CD14-positive monocyte (primary cell): ENCODE data around the gene CHRNB1. TPM values are rescaled to one million over a fixed set of nuclear protein-coding genes. Genes with fewer than 3 reads are reported as not detected.

Experiments
- DNase-seq, 3 donors: peaks; one replicate each; pipeline ENCODE4 v3.0.0-alpha.2; 2011 to 2022
- H2AFZ ChIP-seq: 2 replicates; pipeline ENCODE4 v1.6.0; 2012; ENCODE audit warnings: mild to moderate bottlenecking, low read depth, low read length, inconsistent platforms; ENCODE audit not compliant: insufficient read depth, poor library complexity, severe bottlenecking
- H3K27ac ChIP-seq, 2 donors: 1 replicate in 1 of 2; 2 replicates in 1 of 2; pipeline ENCODE4 v1.5.1; 2012 to 2013; ENCODE audit warnings: low read length in 2 of 2, control low read depth in 1 of 2, inconsistent platforms in 1 of 2, low read depth in 1 of 2, mild to moderate bottlenecking in 1 of 2
- H3K27me3 ChIP-seq, 2 donors: one replicate each; pipeline versions ENCODE4 v1.6.0 to v1.6.1; 2011 to 2013; ENCODE audit warnings: low read length in 2 of 2; ENCODE audit not compliant: control insufficient read depth in 2 of 2, insufficient read depth in 2 of 2
- H3K36me3 ChIP-seq, 2 donors: replicated peaks in 1 of 2; 1 replicate in 1 of 2; 2 replicates in 1 of 2; pipeline versions ENCODE4 v1.5.1 to v1.6.1; 2012 to 2013; ENCODE audit warnings: low read length in 2 of 2, control low read depth in 1 of 2, inconsistent platforms in 1 of 2, mild to moderate bottlenecking in 1 of 2; ENCODE audit not compliant: insufficient read depth in 2 of 2, control insufficient read depth in 1 of 2
- H3K4me1 ChIP-seq, 2 donors: 1 replicate in 1 of 2; 2 replicates in 1 of 2; pipeline versions ENCODE4 v1.5.1 to v1.6.1; 2012 to 2013; ENCODE audit warnings: low read length in 2 of 2, control low read depth in 1 of 2, inconsistent platforms in 1 of 2, mild to moderate bottlenecking in 1 of 2, moderate library complexity in 1 of 2; ENCODE audit not compliant: insufficient read depth in 2 of 2, control insufficient read depth in 1 of 2
- H3K4me2 ChIP-seq: replicated peaks from 2 replicates; pipeline ENCODE3; 2012; ENCODE audit warnings: low read length, moderate library complexity, mild to moderate bottlenecking; ENCODE audit not compliant: poor library complexity, severe bottlenecking; ENCODE audit errors: extremely low read depth
- H3K4me3 ChIP-seq, 3 experiments: fragments of 200-600 bp in 1 of 3; sonication (generic) in 1 of 3; replicated peaks in 1 of 3; 1 replicate in 2 of 3; 2 replicates in 1 of 3; pipeline ENCODE4 v1.5.1; 2011 to 2013; ENCODE audit warnings: low read length in 3 of 3, mild to moderate bottlenecking in 3 of 3, control low read depth in 2 of 3, low read depth in 2 of 3, inconsistent platforms in 1 of 3, moderate library complexity in 1 of 3
- H3K79me2 ChIP-seq: 2 replicates; pipeline ENCODE4 v1.6.0; 2012; ENCODE audit warnings: mild to moderate bottlenecking, control low read depth, inconsistent platforms, low read length, moderate library complexity; ENCODE audit not compliant: insufficient read depth
- H3K9ac ChIP-seq: 2 replicates; pipeline ENCODE4 v1.6.0; 2017; ENCODE audit warnings: low read length, mild to moderate bottlenecking; ENCODE audit not compliant: insufficient read depth, poor library complexity, severe bottlenecking
- H3K9me3 ChIP-seq, 2 donors: replicated peaks in 1 of 2; 1 replicate in 1 of 2; 2 replicates in 1 of 2; pipeline versions ENCODE4 v1.5.1 to v1.6.1; 2012 to 2013; ENCODE audit warnings: low read length in 2 of 2, control low read depth in 1 of 2; ENCODE audit not compliant: control insufficient read depth in 1 of 2, insufficient read depth in 1 of 2
- H4K20me1 ChIP-seq: 2 replicates; pipeline ENCODE4 v1.6.0; 2012; ENCODE audit warnings: mild to moderate bottlenecking, low read length, control low read depth, moderate library complexity; ENCODE audit not compliant: insufficient read depth
- H3K27ac Mint-ChIP-seq, 7 donors: one replicate each; pipeline ENCODE4 v1.8.0; 2020; ENCODE audit warnings: mild to moderate bottlenecking in 7 of 7, mixed read lengths in 7 of 7, moderate library complexity in 6 of 7, inconsistent platforms in 2 of 7
- H3K27me3 Mint-ChIP-seq, 3 donors: one replicate each; pipeline ENCODE4 v1.8.0; 2021 to 2022; ENCODE audit warnings: low read depth in 3 of 3, mild to moderate bottlenecking in 3 of 3, mixed read lengths in 3 of 3, moderate library complexity in 3 of 3, inconsistent platforms in 1 of 3
- H3K36me3 Mint-ChIP-seq, 2 donors: one replicate each; pipeline ENCODE4 v1.8.0; 2020; ENCODE audit warnings: mixed read lengths in 2 of 2, inconsistent platforms in 1 of 2, mild to moderate bottlenecking in 1 of 2
- H3K4me1 Mint-ChIP-seq: one replicate; pipeline ENCODE4 v1.8.0; 2020; ENCODE audit warnings: mild to moderate bottlenecking, mixed read lengths
- H3K4me3 Mint-ChIP-seq, 2 donors: one replicate each; pipeline ENCODE4 v1.8.0; 2020; ENCODE audit warnings: mild to moderate bottlenecking in 2 of 2, mixed read lengths in 2 of 2, moderate library complexity in 1 of 2
- H3K9me3 Mint-ChIP-seq, 7 donors: one replicate each; pipeline ENCODE4 v1.8.0; 2020 to 2022; ENCODE audit warnings: mixed read lengths in 7 of 7, mild to moderate bottlenecking in 6 of 7, moderate library complexity in 6 of 7, inconsistent platforms in 2 of 7
- WGBS: methylation state at CpG from one replicate; pipeline ENCODE4 v1.1.5; 2013; ENCODE audit warnings: missing lambda C conversion rate; ENCODE audit not compliant: insufficient coverage; 5-methylcytosine and 5-hydroxymethylcytosine counted together
- intact Hi-C, 2 donors: fragments of 100-400 bp; cut with micrococcal nuclease; formaldehyde crosslinking; loops; one replicate each; pipeline versions ENCODE4 v1.15.0 to v1.15.1; 2023
- polyA plus RNA-seq, 3 donors: library from polyadenylated mRNA; depleted of rRNA in 1 of 3; unstranded in 2 of 3; stranded (reverse) in 1 of 3; fragments of 300-500 nt in 2 of 3; fragments of >200 nt in 1 of 3; fragmentation: Illumina TruSeq in 2 of 3; gene quantifications; 1 replicate in 2 of 3; 2 replicates in 1 of 3; pipeline ENCODE4 v1.2.3, GENCODE V29; 2012 to 2021
- TF ChIP-seq, protein P1 (sequence below): fragments of 200-600 bp; IDR thresholded peaks from one replicate; pipeline ENCODE4 v1.8.0; 2022; ENCODE audit warnings: antibody characterized with exemption, mild to moderate bottlenecking

The CHRNB1 gene
- polyA plus RNA-seq, 3 donors = 9.3 to 15.7 (median 14.7) TPM

DNA sequence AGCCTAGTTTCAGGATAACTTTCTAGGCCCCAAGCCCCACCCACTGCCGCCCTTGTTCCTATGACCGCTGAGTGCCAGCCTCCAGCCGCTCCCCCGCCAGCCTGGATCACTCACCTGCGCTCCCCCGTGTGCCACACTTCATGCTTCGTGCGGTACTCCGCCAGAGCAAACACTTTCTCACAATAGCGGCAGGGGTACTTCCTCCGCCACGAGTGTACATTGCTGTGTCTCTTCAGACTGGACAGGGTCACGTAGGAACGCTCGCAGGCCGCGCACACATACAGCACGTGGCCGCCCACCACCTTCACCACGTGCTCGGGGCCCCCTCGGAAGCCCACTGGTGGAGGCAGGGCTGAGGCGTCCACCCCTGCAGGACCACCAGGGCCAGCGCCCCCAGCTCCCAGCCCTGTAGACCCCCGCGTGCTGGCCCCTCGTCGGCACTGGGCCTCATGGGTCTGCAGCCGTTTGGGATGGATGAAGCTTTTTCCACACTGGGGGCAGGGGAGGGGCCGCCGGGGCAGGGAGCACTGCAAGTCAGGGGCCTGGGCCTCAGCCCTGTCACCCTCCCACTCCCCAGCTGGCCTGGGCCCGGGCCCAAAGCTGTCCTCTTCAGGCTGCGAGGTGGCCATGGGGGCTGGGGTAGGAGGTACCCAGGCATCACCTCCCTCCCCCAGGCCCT is 20.9 kb downstream of the CHRNB1 start:
- peak overlapping the region; percentile 63 for H3K4me2 ChIP-seq
- no peaks in the 10 kb centered on the region for H3K27me3 ChIP-seq
- TF ChIP-seq, protein P1, sequence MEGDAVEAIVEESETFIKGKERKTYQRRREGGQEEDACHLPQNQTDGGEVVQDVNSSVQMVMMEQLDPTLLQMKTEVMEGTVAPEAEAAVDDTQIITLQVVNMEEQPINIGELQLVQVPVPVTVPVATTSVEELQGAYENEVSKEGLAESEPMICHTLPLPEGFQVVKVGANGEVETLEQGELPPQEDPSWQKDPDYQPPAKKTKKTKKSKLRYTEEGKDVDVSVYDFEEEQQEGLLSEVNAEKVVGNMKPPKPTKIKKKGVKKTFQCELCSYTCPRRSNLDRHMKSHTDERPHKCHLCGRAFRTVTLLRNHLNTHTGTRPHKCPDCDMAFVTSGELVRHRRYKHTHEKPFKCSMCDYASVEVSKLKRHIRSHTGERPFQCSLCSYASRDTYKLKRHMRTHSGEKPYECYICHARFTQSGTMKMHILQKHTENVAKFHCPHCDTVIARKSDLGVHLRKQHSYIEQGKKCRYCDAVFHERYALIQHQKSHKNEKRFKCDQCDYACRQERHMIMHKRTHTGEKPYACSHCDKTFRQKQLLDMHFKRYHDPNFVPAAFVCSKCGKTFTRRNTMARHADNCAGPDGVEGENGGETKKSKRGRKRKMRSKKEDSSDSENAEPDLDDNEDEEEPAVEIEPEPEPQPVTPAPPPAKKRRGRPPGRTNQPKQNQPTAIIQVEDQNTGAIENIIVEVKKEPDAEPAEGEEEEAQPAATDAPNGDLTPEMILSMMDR = no peak
- Mint-ChIP-seq H3K36me3 (peaks cover 20 to 38% of the 10 kb centered on the region in 2 donors), H3K27me3 (no peaks in the 10 kb centered on the region), H3K4me1 (peaks cover 21% of the 10 kb centered on the region), H3K9me3 (no peaks in the 10 kb centered on the region), H3K27ac (peak overlapping the region in 4 of 7 donors; percentile 88 to 97 (median 94)), H3K4me3 (no peak overlapping the region)
- DNase-seq = no peak
- 93% methylated on average over 28 of the region's 33 CpGs for WGBS
- H3K9me3 ChIP-seq = no peaks in the 10 kb centered on the region
- H2AFZ ChIP-seq = no peak overlapping the region
- H4K20me1 ChIP-seq = no peaks in the 10 kb centered on the region
- H3K36me3 ChIP-seq = peaks cover 22 to 33% of the 10 kb centered on the region in 2 donors
- intact Hi-C loops = loop anchor here in 1 of 2 donors (1.0 kb wide), 1 partner anchor 10 kb away; no protein-coding TSS in a partner anchor
- peak overlapping the region; percentile 45 for H3K9ac ChIP-seq
- H3K27ac ChIP-seq = peak overlapping the region; percentile 80 to 85
- peaks cover 21 to 24% of the 10 kb centered on the region in 2 donors for H3K4me1 ChIP-seq
- H3K4me3 ChIP-seq = peak overlapping the region in 1 of 3 experiments; percentile 46
- peaks cover 19% of the 10 kb centered on the region for H3K79me2 ChIP-seq

DNA sequence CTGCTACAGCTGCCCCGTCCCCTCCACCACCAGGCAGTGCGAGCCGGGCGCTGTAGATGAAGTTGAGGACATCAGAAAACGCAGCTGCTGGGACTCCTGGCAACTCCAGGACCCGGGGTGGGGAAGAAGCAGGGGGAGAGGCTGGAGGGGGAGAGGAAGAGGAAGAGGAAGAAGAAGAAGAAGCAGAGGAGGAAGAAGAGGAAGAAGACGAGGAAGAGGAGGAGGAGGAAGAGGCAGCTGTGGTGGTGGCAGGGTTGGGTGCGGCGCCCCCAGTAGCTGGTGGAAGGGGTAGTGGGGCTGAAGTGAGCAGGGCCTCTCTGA is 21.4 kb downstream of the CHRNB1 start:
- Mint-ChIP-seq H3K4me1 (peaks cover 21% of the 10 kb centered on the region), H3K4me3 (peak overlapping the region; percentile 41 to 82), H3K9me3 (no peaks in the 10 kb centered on the region), H3K27me3 (no peaks in the 10 kb centered on the region), H3K36me3 (peaks cover 20 to 38% of the 10 kb centered on the region in 2 donors), H3K27ac (peak overlapping the region; percentile 88 to 97 (median 94))
- H4K20me1 ChIP-seq = no peaks in the 10 kb centered on the region
- no peaks in the 10 kb centered on the region for H3K9me3 ChIP-seq
- peak overlapping the region; percentile 80 to 85 for H3K27ac ChIP-seq
- peaks cover 22 to 33% of the 10 kb centered on the region in 2 donors for H3K36me3 ChIP-seq
- H3K4me3 ChIP-seq = peak overlapping the region in 1 of 3 experiments; percentile 46
- peak in 2 of 3 donors; percentile 37 to 52 for DNase-seq
- H3K79me2 ChIP-seq = peaks cover 22% of the 10 kb centered on the region
- H3K4me1 ChIP-seq = peaks cover 21 to 24% of the 10 kb centered on the region in 2 donors
- peak overlapping the region; percentile 63 for H3K4me2 ChIP-seq
- intact Hi-C loops = loop anchor here in 1 of 2 donors (1.0 kb wide), 1 partner anchor 11 kb away; no protein-coding TSS in a partner anchor
- H2AFZ ChIP-seq = peak overlapping the region; percentile 62
- no peaks in the 10 kb centered on the region for H3K27me3 ChIP-seq
- peak overlapping the region; percentile 45 for H3K9ac ChIP-seq
- TF ChIP-seq, protein P1 = no peak
- 41% methylated on average over 5 of the region's 9 CpGs for WGBS
